PC-3 (cell line): ENCODE measurements around the gene DHODH.

Source experiments
- CTCF ChIP-seq: fragments of 300-600 bp; sonication (generic); conservative IDR thresholded peaks from 2 replicates; pipeline ENCODE4 v1.5.1; 2017; ENCODE audit warnings: antibody characterized with exemption, low read depth, mild to moderate bottlenecking, low read length
- EZH2 ChIP-seq: fragments of 300-600 bp; sonication (generic); IDR thresholded peaks from one replicate; pipeline ENCODE4 v1.6.1; 2017; ENCODE audit warnings: antibody characterized with exemption, mild to moderate bottlenecking, low read length; ENCODE audit not compliant: unreplicated experiment

- no peak for TF ChIP-seq CTCF
- TF ChIP-seq EZH2: no peak
Observed at GRCh38 chr16:71986131-71986530, 22.4 kb upstream of the DHODH start.
